IMR-90 (cell line): ENCODE results near the gene SRSF3.

Source experiments
- BHLHE40 ChIP-seq: fragments of 150-350 bp; IDR thresholded peaks from 2 replicates; pipeline ENCODE4 v1.6.1; 2016; ENCODE audit warnings: mild to moderate bottlenecking, low read depth, low read length
- CEBPB ChIP-seq: IDR thresholded peaks from 2 replicates; pipeline ENCODE4 v1.6.1; 2012; ENCODE audit warnings: low read depth, low read length, improper control_type of control experiment
- CHD1 ChIP-seq: IDR thresholded peaks from 2 replicates; pipeline ENCODE4 v1.6.1; 2012; ENCODE audit warnings: low read depth, low read length, improper control_type of control experiment
- CTCF ChIP-seq: conservative IDR thresholded peaks from 2 replicates; pipeline ENCODE4 v1.5.1; 2012; ENCODE audit warnings: mild to moderate bottlenecking, low read depth, low read length, improper control_type of control experiment
- ELK1 ChIP-seq: fragments of 150-350 bp; IDR thresholded peaks from 2 replicates; pipeline ENCODE4 v1.6.1; 2016; ENCODE audit warnings: low read depth, mild to moderate bottlenecking, low read length, moderate library complexity, borderline replicate concordance
- FOS ChIP-seq: fragments of 150-350 bp; IDR thresholded peaks from 2 replicates; pipeline ENCODE4 v1.6.1; 2016; ENCODE audit warnings: low read depth, low read length
- MAFK ChIP-seq: IDR thresholded peaks from 2 replicates; pipeline ENCODE4 v1.6.1; 2012; ENCODE audit warnings: low read depth, low read length, improper control_type of control experiment
- MAZ ChIP-seq: IDR thresholded peaks from 2 replicates; pipeline ENCODE4 v1.6.1; 2012; ENCODE audit warnings: low read depth, mild to moderate bottlenecking, low read length, improper control_type of control experiment, moderate library complexity, borderline replicate concordance
- NFE2L2 ChIP-seq: fragments of 150-350 bp; IDR thresholded peaks from 2 replicates; pipeline ENCODE4 v1.6.1; 2016; ENCODE audit warnings: low read depth, mild to moderate bottlenecking, low read length
- POLR2A ChIP-seq: IDR thresholded peaks from 2 replicates; pipeline ENCODE4 v1.6.1; 2012; ENCODE audit warnings: mild to moderate bottlenecking, low read depth, low read length
- RCOR1 ChIP-seq: IDR thresholded peaks from 2 replicates; pipeline ENCODE4 v1.6.1; 2012; ENCODE audit warnings: mild to moderate bottlenecking, low read length, improper control_type of control experiment; ENCODE audit not compliant: insufficient replicate concordance
- USF2 ChIP-seq: fragments of 150-350 bp; IDR thresholded peaks from 2 replicates; pipeline ENCODE4 v1.6.1; 2017; ENCODE audit warnings: mild to moderate bottlenecking, antibody characterized with exemption, low read length, low read depth

- TF ChIP-seq POLR2A (no peak), CTCF (no peak), RCOR1 (no peak), MAFK (no peak), CEBPB (no peak), USF2 (no peak), ELK1 (no peak), MAZ (no peak), FOS (no peak), BHLHE40 (no peak), CHD1 (no peak), NFE2L2 (no peak)
Observed at GRCh38 chr6:36576578-36576977, 17.6 kb upstream of the SRSF3 start.
